HG03280 (cell line): Measurements from ENCODE around the gene NUMA1.

Experiments used
- ATAC-seq: cut with Tn5 transposase; IDR thresholded peaks from one replicate; pipeline ENCODE4 v1.9.1; 2021; ENCODE audit warnings: mild to moderate bottlenecking, moderate library complexity; ENCODE audit not compliant: unreplicated experiment

NUMA1 gene

DNA sequence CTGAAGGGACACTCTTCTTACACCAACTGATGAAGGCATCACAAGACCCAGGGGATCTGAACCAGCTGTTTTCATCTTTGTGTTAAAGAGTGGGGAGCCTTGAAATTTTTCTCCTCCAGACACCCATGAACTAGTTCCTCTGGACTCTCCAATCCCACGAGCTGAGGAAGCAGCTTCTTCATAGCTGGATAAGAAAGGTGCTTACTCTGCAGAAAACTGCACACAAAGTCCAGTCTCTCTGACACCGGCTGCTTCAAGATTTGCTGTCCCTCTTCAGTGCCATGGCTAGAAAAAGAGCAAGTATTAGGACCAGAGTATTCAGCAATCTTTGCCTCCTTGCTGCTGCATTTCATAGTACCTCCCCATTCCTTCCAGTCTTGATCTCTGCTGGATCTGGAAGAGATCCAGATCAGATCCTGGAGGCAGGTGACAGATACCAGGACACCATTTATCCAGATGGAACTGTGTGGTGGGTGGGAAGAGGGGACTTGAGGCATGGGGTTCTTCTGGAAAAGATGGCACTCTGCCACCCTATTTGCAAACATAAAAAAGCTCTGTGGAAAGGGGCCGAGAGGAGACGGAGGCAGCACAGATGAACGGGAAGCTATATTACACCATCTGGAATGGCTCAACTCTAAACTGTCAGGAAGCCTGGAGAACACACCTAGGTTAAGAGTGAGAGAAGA is 56.1 kb downstream of the NUMA1 start:
- ATAC-seq = no peak

DNA sequence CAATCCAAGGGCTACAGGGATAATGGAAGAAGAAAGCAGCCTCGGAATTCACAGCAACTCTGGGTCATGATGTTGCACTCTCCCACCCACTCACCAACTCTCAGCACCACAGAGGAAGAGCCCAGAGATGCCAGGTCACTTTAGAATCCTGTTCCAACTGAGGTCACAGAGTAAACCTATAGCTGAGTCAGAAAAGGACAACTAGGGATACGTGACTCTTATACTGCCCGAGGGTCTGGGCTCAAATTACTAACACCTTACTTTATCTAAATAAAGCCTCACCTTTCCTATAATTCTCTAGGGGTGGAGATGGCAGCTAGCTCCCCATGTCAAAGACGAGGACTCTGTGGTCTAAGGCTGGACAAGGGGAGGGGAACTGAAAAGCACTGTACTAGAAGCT is 57.0 kb downstream of the NUMA1 start:
- ATAC-seq = no peak

DNA sequence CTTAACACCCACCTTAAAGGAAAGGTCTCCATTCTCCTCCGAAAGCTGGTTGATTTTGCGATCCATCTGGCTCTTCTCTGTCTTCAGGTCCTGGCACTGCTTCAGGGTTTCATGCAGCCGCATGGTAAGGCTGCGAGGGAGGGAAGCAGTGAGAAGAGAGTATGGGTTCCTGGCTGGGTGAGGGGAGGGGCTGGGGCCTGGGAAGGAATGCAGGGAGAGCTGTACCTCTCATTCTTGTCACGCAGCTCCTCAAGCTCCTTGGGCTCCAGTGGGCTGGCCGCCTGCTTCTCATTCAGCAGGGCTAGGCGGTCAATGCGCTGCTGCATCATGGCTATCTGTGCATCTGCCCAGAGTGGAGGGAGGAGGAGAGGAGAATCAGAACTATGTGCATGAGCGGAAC is 62.2 kb downstream of the NUMA1 start:
- no peak for ATAC-seq

DNA sequence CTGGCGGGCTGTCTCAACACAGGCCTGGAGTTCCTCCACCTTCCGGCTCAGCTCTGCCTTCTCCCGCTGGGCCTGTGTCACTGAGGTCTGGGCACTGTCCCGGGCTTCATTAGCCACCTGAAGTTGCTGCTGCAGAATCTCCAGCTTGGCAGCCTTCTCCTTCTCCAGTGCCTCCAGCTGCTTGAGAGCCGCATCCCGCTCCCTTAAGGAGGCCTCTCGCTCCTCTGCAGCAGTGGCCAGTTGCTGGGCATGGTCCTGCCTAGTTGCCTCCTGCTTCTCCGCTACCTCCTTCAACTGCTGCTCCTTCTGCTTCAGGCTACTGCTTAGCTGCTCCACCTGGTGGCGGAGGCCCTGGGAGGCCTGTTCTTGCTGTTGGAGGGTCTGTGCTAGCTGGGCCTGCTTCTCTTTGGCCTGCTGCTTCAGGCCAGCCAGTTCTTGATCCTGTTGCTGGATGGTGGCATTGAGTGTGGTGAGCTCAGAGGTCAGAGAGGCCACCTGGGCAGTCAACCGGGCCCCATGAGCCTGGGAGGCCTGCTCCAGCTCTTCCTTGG is 64.8 kb downstream of the NUMA1 start:
- ATAC-seq = no peak

DNA sequence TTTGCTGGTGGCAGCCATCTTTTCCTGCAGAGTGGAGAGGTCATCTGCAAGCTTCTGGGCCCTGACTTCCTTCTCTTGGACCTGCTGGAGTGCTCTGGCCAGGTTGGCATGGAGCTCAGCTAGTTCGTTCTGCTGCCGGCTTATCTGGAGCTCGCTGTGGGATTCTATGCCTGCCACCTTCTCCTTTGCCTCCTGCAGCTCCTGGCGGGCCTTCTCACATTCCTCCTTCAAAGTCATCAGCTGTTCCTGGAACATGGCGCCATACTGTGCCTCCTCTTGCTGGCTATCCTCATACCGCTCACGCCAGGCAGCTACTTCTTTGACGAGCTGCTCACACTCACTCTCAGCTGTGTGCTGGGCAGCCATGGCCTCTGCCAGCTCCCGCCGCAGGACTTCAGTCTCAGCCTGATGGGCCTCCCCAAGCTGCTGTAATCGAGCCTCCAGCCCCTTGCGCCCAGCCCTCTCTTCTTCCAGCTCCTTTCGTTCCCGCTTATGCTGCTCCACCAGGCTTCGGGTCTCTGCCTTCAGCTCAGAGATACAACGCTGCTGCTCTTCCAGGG is 65.5 kb downstream of the NUMA1 start:
- no peak for ATAC-seq

DNA sequence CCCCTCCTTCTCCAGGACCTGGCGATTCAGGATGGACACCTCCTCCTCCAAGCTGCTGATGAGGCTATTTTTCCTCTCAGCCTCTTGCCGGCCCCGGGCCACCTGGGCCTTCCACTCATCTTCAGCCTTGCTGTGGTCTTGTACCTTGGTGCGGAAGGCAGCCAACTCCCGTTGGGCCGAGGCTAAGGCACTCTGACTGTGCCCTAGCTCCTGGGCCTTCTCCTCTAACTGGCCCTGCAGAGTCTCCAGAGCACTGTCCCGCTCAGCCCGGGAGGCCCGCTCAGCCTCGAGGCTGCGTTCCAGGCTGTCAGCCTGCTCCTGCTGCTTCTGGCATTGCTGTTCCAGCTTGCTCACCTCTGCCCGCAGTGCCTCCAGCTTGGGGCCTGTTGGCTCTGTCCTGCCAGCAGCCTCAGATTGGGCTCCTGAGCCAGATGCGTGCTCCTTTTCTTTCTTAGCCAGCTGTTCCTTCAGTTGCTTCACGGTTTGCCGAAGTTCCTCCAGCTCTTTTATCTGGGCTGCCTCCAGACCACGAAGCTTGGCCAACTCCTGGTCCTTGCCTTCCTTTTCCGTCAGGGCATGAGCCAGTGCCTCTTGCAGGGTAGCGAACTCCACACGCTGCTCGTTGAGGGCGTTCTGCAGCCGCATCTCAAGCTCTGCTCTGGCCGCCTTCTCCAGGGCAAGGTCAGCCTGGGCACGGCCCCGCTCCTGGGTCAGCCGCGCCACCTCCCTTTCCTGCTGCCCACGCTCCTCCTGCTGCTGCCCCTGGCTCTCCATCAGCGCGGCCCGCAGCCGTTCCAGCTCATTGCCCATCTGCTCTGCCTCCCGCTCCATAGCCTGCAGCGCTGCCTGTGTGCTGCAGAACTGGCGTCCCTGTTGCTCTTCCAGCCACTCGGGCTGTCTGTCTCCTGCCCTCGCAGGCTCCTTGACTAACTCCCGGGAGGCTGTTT is 66.3 kb downstream of the NUMA1 start:
- ATAC-seq = no peak

DNA sequence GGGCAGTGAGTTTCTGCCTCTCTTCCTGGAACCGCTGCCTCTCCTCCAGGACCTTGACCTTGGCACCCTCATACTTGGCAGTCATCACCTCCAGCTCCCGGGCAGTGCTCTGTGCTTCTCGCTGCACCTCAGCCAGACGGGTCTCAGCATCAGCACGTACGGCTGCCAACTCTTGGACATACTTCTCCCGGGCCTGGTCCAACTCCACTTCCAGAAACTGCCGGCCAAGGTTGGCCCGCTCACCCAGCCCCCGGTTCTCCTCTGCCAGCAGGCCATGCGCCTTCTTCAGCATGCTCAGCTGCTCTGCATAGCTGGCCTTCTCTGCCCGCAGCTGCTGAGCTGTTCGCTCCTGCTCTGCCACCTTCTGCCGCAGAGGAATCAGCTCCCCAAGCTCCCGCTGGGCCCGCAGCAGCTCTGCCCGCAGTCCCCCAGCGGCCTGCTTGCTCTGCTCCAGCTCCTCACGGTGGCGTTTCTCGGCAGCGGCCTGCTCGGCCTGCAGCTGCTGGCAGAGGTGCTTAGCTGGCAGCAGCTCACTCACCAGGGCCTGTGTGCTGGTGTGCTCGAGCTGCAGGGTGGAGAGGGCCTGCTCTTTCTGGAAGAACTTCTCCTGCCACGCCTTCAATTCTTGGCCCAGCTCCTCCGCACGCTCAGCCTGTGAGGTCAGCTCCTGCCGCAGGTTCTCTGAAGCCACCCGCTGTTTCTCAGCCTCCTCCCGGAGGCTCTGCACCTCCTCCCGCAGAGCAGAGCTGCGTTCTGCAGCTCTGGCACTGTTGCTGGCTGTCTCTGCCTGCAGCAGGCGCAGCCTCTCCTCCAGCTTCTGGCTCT is 67.2 kb downstream of the NUMA1 start:
- ATAC-seq = no peak

DNA sequence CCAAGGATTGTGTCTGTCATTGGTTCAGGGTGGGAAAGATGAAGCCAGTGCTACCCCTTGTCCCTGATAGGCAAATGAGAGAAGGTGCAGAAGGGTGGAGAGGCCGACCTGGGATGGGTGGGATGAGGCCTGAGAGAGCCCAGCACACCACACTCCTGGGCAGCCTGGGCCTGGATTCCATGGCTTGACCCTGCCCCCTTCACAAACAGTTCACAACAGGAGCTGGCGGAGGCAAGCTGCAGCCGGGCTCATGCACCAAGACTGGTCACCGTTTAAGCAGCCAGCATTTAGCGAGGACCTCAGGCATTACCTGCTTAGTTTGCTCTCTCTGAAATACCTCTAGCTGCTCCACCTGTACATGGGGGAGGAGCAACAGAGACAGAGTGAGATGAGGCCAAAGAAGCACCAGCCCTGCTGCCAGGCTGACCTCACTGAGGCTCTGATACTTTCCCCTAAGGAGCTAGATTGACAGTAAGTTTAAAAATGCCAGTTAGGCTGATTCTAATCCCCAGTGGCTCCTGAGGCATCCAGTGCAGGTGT is 68.2 kb downstream of the NUMA1 start:
- ATAC-seq = no peak

DNA sequence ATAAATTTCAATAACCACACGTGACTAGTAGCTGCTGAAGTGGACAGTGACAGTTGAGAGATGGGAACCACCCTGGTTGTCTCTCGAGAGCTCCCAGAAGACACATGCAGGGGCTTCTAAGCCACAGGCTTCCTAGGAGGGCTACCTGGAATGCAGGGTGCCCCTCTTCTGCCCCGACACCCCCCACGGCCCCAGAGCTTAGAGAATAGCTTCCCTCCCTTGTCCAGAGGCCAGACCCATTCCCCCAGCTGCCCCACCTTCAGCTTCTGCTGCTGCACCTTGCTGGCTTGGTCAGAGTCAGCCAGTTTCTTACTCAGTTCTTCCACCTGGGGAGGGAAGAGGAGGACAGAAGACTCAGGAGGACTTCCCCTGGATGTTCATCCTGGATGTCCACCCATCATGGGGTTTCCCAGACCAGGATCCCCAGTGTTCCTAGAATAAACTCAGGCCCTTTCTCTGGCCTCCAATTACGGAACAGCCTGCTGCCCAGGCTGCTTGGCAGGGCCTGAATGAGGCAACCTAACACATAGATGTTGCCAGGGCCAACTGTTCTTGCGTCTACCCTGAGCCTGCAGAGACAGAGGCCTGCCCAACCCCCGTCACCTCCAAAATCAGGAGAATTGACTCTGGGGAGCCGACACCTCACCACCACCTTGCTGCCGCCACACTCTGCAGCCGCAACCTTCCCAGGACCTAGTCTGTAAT is 69.7 kb downstream of the NUMA1 start:
- ATAC-seq = no peak

DNA sequence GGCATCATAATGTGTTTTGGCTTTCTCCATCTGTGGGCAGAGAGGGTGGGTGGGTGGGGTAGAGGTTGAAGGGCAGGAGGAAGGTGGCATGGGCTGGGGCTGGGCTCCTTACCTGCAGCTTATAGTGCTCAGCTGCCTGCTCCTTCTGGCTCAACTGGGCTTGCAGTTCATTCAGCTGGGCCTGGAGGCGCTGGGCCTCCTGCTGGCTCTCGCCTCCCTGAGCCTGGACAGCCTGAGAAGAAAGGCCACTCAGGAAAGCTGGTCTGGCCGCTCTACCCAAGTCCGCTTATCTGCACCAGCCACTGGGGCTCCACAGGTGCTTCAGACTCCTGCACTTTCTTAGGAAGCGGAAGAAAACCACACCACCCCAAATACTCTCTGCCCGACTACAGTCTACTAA is 71.2 kb downstream of the NUMA1 start:
- ATAC-seq = no peak

DNA sequence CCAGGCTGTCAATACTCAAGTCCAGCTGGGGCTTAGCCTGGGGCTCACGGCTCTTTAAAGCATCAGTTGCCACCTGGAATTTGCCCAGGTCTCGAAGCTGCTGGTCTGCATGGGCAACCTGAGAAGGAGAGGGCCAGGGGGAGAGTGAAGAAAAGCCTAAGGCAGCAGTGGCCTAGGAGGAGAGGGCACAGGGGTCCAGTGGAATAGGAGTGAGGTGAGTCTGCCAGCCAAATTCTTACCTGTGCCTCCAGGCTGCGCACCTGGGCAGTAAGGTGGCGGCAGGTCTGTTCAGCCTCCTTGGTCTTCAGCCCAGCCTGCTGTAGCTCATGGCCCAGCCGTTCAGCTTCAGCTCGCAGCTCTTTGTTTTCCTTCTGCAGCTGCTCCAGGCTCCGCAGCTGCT is 71.6 kb downstream of the NUMA1 start:
- no peak for ATAC-seq

DNA sequence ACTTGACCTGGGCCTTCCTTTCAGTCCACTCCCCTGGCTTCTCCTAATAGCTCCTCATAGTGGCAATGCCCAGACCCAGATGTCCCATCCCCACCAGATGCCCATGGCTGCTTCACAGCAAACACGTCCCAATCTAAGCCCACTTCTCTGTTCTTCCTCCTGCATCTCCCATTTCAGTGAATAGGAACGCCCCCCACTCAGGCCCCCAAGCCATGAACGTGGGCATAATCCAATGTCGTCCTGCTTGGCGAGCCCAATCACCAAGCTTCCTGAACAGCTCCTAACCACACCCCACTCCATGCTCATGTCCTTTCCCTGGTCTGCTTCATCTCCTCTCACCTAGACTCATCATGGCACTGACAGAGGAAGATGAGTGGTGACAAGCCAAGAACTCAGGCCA is 72.8 kb downstream of the NUMA1 start:
- no peak for ATAC-seq

DNA sequence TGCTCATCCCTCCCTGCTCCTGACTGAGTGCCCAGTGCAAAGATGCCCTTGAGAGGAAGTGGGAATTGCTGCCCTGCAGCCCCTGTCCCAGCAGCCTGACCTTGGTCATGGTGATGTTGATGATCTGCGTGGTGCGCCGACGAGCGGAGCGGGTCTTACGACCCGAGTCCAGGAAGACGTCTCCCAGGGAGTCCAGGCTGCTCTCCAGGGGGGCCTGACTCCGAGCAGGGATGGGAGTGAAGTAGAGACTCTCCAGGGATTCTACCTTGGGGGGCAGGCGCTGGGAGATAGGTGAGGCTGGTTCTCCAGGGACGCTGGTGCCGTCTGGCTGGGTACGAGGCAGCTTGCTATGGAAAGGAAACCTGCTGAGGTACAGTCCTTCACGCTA is 73.3 kb downstream of the NUMA1 start:
- ATAC-seq = no peak

DNA sequence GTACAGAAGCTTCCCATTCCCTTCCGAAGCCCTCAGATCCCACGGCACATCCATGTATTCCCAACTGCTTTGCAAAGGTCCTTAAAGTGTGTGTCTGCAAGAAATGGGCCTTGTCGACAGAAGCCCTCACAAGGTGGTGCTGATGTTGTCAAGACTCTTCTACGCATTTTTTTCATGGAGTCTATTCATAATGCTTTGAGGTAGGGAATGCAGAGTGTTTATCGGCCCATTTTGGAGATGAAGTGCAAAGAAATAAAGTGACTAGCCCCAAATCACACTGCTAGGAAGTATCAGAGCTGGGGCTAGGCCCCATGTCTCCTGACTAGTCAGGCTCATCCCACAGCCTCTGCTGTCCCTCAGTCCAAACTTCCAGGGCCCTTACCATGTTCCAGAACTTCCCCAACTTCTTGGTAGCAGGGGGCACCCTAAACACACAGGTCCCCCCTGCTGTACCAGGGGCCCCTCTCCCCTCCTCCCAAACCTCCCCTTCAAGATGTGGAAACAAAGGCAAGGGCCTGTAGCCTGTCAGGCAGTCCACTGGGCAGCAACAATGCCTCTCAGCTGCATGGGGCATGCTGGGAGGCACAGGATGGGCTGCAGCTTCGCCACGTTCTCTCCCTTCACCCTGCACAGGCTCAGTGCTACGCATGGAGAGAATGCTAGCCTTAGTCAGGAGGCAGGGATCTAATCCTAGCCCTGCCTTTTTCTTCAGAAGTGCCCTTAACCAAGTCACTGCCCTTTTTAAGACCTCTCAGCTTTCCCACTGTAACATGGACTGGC is 73.8 kb downstream of the NUMA1 start:
- no peak for ATAC-seq

DNA sequence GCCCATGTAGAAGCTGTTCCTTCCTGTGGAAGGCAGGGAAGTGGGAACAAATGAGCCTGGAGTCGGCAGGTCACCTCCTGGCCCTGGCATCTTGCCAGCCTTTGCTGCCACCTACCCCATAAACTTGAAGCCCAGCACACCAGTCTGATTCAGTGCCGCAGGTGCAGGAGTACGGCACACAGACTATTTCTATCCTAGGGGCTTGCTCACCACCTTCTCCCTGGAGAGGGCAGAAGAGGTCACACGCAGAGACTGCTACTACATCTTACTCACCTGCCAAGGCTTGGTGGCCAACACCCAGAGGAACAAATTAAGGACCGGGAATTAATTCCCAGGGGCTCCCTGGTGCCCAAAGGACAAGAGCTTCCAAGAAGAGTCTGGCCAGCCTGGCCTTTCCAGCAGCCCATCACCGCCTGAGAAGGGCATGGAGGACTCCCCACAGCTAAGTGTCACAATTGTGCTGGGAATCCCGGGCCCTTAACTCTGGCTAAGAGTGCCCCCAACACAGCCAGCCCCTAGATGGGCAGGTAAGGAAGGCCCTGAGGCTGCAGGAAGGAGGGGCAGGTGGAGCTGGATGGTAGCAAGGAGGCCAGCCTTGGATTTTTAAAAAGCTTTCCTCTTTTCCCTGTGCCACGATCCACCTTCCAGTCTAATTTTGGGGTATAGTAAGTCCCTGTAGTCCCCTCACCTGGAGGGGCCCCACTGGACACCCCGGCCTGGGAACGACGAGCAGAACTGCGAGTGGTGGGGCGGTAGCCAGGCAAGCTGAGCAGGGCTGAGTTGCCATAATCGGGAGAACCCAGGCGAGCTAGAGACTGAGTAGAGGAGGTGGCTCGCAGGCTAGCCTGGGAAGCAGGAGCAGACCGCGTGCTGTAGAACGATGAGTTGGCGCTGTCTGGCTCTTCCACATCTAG is 74.7 kb downstream of the NUMA1 start:
- ATAC-seq = no peak

DNA sequence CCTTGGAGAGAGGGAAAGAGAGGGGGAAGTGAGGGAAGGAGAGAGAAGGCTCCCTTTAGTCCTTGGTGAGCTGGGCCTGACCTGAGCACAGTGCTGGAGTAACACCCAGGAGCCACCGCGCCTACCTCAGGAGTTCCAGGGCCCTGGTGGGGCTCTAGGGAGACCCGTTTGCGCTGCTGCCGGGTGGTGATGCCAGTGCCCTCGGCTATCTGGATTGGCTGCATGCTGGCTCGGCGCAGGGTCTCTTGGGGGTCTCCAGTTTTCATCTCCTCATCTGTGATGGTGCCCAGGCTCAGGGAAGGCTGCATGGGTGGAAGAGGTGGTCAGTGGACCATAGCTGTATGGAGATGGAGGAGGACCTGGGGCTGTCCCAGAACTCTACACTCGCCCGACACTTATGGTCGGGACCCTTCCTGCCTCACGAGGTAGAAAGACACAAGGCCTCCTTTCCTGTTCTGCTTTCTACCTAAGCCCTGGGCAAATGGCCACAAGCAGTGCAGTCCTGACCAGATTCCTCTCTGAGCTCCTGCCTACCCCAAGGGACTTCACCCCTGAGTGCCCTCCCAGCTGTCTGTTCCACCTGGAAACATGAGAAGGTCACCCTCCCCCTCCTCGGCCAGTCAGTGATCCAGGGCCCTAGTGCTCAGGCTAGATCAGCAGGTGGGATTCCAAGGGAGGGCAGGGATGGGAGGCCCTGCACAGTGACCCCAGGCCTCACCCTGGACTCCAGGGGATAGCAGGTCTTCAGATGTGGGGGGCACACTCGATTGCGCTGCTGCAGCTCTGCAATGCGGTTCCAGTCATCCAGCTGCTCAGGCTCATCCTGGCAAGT is 75.6 kb downstream of the NUMA1 start:
- no peak for ATAC-seq

DNA sequence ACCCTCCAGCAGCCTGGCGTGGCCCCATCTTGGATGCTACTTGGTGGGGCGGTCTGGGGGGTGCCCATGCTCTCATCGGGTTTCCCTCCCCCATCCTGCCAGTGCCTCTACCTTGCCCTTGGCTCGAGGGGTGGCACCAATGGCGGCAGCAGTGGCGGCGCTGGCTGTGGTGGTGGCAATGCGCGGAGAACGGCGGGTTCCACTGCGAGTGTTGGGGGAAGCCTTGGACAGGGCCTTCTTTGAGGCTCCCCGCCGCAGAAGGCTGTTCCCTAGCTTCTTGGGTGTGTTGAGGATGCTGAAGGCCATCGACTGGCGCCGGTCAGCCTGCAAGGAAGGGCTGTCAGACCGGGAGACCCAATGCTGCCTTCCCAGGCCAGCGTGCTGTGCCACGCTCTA is 76.6 kb downstream of the NUMA1 start:
- no peak for ATAC-seq
